ENCODE results near the gene HDAC3.

Gene HDAC3

GRCh38 chr5:141657937-141658545 is 21.4 kb upstream of the HDAC3 start:
- peak; percentile 28 for DNase-seq

DNA sequence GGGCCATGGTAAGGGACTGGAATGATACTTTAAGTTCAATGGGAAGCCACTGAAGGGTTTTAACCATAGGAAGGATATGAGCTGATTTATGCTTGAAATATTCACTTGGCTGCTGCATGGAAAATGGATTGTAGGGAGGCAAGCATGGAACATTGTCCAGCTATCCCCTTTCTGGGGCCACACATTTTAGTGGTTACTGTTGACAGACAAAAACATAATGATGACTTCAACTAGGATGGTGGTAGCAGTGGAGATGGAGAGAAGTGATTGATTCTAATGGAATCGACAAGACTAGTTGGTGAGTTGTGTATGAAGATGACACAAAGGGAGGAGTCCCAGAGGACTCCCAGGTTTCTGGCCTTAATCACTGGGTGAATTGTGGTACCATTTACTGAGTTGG is 20.8 kb upstream of the HDAC3 start:
- DNase-seq: no peak

DNA sequence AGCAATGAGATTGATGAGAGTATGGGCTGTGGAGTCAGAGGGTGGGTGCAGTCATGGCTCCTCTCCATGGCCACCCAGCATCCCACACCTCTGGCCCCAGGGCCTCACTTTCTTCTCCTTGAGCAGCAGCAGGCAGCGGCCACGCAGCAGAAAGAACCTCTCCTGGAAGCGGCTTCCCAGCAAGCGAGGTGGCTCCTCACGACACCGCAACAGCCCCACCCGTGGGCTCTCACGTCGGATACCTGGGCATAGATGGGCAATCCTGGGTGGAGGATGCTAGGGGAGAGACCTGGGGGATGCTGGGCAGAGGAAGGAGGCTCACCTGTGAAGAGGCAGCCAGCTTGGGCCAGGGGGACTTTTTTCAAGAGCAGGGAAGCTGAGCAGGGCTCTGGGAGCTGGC is 19.7 kb upstream of the HDAC3 start:
- no peak for DNase-seq

DNA sequence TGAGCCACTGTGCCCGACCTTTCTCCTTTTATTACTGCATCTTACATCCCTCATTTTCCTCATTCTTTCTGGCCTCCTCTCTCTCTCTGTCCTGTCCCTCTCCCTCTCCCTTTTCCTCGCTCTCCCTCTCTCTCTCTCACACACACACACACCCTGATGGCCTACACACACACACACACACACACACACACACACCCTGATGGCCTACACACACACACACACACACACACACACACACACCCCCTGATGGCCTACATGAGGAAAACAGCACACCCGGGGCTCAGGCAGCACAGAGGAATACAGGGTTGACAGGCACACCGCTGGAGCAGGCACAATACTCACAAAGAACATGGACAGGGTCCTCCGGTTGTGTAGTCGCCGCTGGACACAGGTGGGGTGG is 18.4 kb upstream of the HDAC3 start:
- no peak for DNase-seq

GRCh38 chr5:141654298-141654697 is 17.6 kb upstream of the HDAC3 start:
- no peak for DNase-seq

DNA sequence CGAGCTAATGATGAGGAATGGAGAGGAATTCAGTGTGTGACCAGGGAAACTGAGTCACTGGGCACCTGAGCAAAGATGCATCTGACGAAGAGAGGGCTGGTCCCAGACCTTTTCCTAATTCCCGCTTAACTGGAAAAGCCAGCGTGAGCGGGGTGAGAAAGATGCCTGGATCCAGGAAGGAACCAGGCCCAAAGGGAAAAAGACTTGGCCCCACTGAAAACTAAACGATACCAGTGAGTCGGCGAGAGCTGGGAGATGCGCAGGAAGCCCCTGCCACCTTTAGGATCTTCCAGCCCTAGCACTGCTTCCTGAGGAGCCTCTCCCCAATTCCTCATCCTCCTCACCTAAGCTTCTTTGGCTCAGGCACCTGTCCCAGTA is 15.1 kb upstream of the HDAC3 start:
- no peak for DNase-seq

GRCh38 chr5:141650851-141651727 is 14.4 kb upstream of the HDAC3 start, which contains the start of gene FCHSD1:
Gene FCHSD1 (minus strand): TSS chr5:141651418. CDS start chr5:141651368, 50 bp downstream.
- peak; percentile 91 for DNase-seq

DNA sequence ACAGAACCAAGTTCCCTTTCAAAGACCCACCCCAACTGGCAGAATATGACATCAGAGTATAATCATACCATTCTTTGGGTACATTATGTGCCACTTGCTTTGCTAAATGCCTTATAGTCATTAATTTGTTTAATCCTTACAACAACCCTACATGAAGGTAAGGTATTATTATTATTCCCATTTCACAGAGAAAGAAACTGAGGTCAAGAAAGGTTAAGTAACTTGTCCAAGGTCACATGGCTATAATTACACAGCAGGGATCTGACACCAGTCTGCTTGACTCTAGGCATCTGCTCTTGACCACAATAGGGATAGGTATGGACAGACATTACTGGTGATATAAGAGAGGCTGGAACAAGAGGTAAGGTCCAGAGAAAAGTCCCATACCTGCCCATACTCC is 13.3 kb upstream of the HDAC3 start:
- no peak for DNase-seq

- DNase-seq: no peak
Measured at GRCh38 chr5:141649056-141649688, 12.5 kb upstream of the HDAC3 start.

DNA sequence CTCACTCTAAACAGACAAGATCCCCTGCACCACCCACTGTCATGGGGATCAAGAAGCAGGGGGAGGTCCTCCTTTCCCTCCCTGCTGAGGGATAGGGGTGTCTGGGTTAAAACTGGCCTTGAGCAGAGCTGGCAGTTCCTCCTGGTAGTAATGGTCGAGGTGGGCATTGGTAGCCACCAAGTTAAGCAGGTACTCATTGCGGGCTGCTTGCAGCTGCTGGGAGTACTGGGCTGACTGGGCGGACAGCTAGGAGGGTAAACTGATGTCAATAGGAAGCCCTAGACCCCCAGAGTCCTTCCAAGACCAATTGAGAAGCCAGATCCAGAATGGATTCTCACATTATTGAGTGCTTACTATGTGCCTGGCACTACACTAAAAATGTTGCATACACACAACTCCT is 11.2 kb upstream of the HDAC3 start:
- DNase-seq: no peak

- DNase-seq: no peak
Measured at GRCh38 chr5:141647242-141647641, 10.6 kb upstream of the HDAC3 start.

GRCh38 chr5:141646026-141646425 is 9.4 kb upstream of the HDAC3 start:
- no peak for DNase-seq

- DNase-seq: peak; percentile 84
Measured at GRCh38 chr5:141641634-141642267, 5.1 kb upstream of the HDAC3 start.

DNA sequence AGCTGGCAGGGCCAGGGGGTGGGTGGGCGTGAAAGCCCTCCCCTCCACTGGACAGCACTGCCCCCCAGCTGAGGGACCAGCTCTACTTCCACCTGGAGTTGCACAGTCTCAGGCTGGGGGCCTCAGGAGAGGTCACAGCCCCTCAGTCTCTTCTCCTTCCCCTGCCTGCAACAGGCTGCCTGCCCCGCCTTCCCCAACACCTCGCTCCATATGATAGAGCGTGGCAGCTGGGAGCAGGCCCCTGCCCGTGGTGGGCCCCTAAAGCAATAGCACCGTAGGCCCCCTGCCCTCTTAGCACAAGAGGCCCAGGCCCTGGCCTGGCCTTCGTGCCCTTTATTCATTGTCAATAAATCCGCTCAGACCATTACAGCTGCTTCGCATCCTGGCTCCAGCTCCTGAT is 4.0 kb upstream of the HDAC3 start:
- no peak for DNase-seq

DNA sequence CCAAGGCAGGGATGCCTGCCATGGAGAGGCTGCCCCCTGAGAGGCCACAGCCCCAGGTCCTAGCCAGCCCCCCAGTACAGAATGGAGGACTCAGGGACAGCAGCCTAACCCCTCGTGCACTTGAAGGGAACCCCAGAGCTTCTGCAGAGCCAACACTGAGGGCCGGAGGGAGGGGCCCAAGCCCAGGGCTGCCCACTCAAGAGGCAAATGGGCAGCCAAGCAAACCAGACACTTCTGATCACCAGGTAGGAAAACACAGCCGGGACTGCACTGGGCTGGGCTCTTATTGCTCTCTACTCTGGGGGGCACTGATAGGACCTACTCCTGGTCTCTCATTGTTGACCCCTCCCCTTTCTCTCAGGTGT is 3.4 kb upstream of the HDAC3 start:
- DNase-seq: no peak

GRCh38 chr5:141639357-141640050 is 2.9 kb upstream of the HDAC3 start:
- no peak for DNase-seq

DNA sequence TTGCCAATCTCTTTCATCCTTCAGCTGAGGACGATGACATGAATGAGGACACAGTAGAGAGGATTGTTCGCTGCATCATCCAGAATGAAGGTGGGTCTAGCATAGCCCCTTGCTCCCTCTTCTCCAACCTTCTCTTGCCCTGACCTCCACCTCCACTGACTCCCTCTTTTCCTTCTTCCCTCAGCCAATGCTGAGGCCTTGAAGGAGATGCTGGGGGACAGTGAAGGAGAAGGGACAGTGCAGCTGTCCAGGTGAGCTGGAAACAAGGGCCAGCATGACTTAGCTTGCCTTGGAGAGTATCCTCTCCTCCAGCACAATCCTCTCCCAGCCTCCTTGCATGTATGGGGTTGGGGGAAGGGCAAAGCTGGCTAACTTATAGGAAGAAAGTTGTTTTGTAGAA is 2.1 kb upstream of the HDAC3 start:
- DNase-seq: no peak

DNA sequence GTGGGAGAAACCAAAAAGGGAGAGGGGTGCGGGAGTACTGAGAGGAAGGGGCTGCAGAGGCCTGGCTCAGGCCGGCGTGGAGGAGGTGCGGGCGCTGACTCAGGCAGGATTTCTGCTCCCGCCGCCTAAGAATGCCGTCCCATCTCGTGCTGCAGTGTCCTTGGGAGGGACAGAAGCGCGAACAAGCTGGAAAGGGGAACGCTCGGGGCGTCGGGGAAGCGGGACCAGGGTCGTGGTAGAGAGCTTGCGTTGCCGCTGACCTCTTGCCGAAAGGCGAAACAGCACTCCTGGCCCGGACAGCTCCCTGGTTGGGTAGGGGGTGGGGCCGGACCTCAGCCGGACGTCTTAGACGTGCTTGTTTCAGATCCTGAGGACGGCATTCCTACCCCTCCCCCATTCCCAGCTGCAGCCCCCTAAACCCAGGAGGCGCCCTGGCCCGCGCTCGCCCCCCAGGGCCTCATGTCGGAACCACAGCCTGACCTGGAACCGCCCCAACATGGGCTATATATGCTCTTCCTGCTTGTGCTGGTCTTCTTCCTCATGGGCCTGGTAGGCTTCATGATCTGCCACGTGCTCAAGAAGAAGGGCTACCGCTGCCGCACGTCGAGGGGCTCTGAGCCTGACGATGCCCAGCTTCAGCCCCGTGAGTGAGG is 1.2 kb upstream of the HDAC3 start:
- DNase-seq: peak; percentile 78

GRCh38 chr5:141637123-141637766 is 596 bp upstream of the HDAC3 start:
- peak; percentile 64 for DNase-seq

GRCh38 chr5:141636106-141636412 is 590 bp downstream of the HDAC3 start:
- DNase-seq: no peak

- no peak for DNase-seq
Measured at GRCh38 chr5:141635646-141636045, 1.0 kb downstream of the HDAC3 start.

GRCh38 chr5:141634720-141635119 is 1.9 kb downstream of the HDAC3 start:
- DNase-seq: no peak
